ENCODE data around the gene PI4KA.
"Not testable (repeated sequence)": the region's sequence is repeated elsewhere in the genome, so short reads cannot be mapped to it uniquely, and the experiment has no call there.

PI4KA gene

GRCh38 chr22:20844055-20845037, 14.3 kb downstream of the PI4KA start:
- FAIRE-seq: no peak

- FAIRE-seq: no peak
Observed at GRCh38 chr22:20843501-20843900, 15.1 kb downstream of the PI4KA start.

- no peak for FAIRE-seq
Observed at GRCh38 chr22:20840646-20841371, 17.8 kb downstream of the PI4KA start.

- no peak for FAIRE-seq
Observed at GRCh38 chr22:20839837-20840645, 18.6 kb downstream of the PI4KA start.

GRCh38 chr22:20839354-20839753, 19.3 kb downstream of the PI4KA start:
- not testable (repeated sequence) for FAIRE-seq

GRCh38 chr22:20836987-20837823, 21.4 kb downstream of the PI4KA start:
- no peak for FAIRE-seq

- no peak for FAIRE-seq
Observed at GRCh38 chr22:20834725-20835124, 23.9 kb downstream of the PI4KA start.

GRCh38 chr22:20834206-20834605, 24.4 kb downstream of the PI4KA start:
- FAIRE-seq: no peak

- FAIRE-seq: no peak
Observed at GRCh38 chr22:20833225-20833665, 25.4 kb downstream of the PI4KA start.

- no peak for FAIRE-seq
Observed at GRCh38 chr22:20829491-20830134, 29.0 kb downstream of the PI4KA start.

GRCh38 chr22:20826373-20827152, 32.0 kb downstream of the PI4KA start:
- FAIRE-seq: not testable (repeated sequence)

- no peak for FAIRE-seq
Observed at GRCh38 chr22:20825624-20826023, 33.0 kb downstream of the PI4KA start.

- not testable (repeated sequence) for FAIRE-seq
Observed at GRCh38 chr22:20825216-20825615, 33.4 kb downstream of the PI4KA start.

- no peak for FAIRE-seq
Observed at GRCh38 chr22:20823264-20823663, 35.3 kb downstream of the PI4KA start.

GRCh38 chr22:20822240-20822639, 36.4 kb downstream of the PI4KA start:
- no peak for FAIRE-seq

- not testable (repeated sequence) for FAIRE-seq
Observed at GRCh38 chr22:20821717-20822239, 36.8 kb downstream of the PI4KA start.

- no peak for FAIRE-seq
Observed at GRCh38 chr22:20819471-20819870, 39.1 kb downstream of the PI4KA start.

GRCh38 chr22:20818471-20818870, 40.1 kb downstream of the PI4KA start:
- FAIRE-seq: no peak

GRCh38 chr22:20816559-20816958, 42.1 kb downstream of the PI4KA start:
- no peak for FAIRE-seq

- no peak for FAIRE-seq
Observed at GRCh38 chr22:20815477-20816050, 43.0 kb downstream of the PI4KA start.
